GM19463 (cell line): ENCODE results near the gene ZNF444.
"Not testable (repeated sequence)": the region's sequence is repeated elsewhere in the genome, so short reads cannot be mapped to it uniquely, and the experiment has no call there.

Experiments
- ATAC-seq: cut with Tn5 transposase; IDR thresholded peaks from one replicate; pipeline ENCODE4 v1.9.1; 2021; ENCODE audit warnings: mild to moderate bottlenecking, moderate library complexity; ENCODE audit not compliant: unreplicated experiment

ZNF444 gene

DNA sequence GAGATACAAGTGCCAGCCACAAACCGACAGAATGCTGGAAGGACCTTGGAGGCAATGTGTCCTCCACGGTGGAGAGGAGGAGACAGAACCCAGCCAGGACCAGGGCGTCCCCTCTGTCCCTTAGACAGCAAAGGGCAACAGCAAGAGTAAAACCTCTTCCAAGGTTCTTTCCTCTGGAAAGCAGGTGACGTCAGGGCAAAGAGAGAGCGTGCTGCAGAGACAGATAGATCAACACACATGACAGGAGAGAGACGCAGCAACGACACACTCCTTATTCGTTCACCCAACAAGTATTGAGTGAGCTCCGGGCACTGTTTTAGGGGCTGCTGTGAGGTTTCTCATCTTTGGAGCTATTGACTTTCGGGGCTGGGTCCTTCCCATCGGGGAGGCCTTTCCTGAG, 33.5 kb downstream of the ZNF444 start:
- ATAC-seq, result no peak

DNA sequence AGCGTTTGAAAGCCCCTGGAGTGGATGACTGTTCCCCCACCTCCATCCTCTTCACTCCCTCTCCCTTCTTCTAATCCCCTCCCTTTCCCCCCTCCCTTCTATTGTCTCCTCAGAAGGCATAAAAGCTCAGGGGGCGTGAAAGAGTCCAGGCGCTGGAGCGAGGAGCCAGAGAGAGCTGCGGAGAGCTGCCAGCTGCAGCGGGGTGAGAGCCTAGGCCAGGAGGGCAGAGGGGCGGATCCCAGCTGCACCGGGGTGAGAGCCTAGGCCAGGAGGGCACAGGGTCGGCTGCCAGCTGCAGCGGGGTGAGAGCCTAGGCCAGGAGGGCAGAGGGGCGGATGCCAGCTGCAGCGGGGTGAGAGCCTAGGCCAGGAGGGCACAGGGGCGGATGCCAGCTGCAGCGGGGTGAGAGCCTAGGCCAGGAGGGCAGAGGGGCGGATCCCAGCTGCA, 34.8 kb downstream of the ZNF444 start, which contains the start of gene GALP:
GALP (plus strand) TSS at position 148 of the 447 bp plus-strand sequence. CDS start 1,101 bp downstream, outside the sequence.
- not testable (repeated sequence) for ATAC-seq

DNA sequence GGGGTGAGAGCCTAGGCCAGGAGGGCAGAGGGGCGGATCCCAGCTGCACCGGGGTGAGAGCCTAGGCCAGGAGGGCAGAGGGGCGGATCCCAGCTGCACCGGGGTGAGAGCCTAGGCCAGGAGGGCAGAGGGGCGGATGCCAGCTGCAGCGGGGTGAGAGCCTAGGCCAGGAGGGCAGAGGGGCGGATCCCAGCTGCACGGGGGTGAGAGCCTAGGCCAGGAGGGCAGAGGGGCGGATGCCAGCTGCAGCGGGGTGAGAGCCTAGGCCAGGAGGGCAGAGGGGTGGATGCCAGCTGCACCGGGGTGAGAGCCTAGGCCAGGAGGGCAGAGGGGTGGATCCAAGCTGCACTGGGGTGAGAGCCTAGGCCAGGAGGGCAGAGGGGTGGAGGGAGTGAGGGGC, 35.2 kb downstream of the ZNF444 start:
- ATAC-seq, result not testable (repeated sequence)

DNA sequence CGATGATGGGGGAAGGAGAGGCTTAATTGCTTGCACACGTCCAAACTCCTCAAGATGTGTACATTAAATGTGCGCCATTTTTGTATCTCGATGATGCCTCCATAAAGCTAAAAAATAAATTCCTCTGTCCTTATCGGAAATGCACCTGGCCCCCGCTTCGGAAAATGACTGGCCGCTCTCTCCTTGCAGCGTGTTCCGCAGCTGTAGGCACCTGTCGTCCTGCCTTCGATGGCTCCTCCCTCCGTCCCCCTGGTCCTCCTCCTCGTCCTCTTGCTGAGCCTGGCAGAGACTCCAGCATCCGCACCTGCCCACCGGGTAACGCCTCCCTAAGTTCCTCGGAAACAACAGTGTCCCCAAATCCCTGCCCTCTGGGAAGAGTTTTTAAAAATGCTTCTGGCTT, 35.8 kb downstream of the ZNF444 start:
- ATAC-seq, result no peak

DNA sequence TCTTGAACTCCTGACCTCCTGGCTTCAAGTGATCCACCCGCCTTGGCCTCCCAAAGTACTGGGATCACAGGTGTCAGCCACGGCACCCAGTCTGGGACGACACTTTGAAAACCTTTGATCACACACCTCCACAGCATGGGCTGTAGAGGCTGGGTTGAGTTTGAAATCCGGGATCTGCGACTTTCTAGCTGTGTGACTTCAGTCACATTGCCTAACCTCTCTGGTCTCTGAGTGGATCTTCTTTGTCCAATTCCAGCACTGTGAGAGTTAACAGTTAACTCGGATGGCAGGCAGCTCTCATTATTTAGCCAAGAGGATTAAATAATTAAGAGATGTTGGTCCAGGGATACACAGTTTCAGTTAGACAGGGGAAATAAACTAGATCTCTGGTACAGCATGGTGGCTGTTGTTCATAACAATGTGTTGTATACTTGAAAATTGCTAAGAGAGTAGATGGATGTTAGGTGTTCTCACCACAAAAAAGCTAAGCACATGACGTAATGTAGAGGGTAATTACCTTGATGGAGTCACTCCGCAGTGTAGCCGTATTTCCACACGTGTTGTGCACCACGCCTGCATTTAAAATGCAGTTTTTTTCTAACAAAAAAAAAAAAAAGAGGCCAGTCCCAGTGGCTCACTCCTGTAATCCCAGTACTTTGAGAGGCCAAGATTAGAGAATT, 36.6 kb downstream of the ZNF444 start:
- no peak for ATAC-seq

DNA sequence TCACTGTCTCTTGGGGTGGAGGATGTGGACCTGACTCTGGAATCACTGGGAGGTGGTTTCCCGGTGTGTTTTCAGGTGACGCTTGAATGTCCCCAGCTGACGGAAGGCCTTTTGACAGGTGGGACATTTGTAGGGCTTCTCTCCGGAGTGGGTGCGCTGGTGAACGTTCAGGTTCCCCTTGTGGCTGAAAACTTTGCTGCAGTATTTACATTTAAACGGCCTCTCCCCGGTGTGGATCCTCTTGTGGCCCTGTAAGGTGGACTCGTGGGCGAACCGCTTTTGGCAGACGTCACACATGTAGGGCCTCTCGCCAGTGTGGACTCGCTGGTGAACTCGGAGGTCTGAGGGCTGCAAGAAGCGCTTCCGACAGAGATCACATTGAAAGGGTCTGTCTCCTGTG, 48.7 kb downstream of the ZNF444 start:
- ATAC-seq, result no peak

DNA sequence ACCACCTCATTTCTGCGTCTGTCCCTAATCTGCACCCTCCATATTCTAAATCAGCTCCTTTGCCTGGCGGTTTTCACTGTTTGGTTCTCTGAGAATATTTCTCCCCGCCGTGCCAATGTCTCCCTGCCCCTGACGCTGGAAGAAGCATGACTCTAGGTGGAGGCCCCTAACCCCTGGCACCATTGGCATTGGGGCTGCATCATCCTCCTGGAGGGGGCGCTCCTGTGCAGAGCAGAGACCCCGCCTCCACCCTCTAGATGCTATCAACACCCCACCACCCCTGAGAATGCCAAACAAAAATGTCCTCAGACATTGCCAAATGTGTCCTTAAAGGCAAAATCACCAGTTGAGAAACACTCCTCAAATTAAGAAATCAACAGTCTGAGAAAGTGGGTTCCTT, 50.0 kb downstream of the ZNF444 start:
- ATAC-seq, result no peak

DNA sequence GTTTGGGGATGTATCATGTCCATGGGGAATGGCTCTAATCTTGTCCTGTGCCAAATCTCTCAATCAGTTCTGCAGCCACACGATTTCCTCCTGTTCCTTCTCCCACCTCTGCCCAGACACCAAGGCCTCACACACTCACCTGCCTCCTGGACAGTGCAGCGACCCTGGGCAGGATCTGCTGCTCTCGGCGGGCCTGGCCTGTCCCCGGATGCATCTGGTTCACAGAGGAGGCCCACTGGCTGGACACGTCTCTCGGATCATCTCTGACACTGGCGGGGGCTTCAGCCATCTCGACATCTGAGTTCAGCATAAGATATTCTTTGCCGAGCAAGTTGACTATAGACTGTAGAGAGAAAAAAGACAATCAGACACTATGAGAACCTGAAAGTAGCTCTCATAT, 50.6 kb downstream of the ZNF444 start:
- no peak for ATAC-seq

DNA sequence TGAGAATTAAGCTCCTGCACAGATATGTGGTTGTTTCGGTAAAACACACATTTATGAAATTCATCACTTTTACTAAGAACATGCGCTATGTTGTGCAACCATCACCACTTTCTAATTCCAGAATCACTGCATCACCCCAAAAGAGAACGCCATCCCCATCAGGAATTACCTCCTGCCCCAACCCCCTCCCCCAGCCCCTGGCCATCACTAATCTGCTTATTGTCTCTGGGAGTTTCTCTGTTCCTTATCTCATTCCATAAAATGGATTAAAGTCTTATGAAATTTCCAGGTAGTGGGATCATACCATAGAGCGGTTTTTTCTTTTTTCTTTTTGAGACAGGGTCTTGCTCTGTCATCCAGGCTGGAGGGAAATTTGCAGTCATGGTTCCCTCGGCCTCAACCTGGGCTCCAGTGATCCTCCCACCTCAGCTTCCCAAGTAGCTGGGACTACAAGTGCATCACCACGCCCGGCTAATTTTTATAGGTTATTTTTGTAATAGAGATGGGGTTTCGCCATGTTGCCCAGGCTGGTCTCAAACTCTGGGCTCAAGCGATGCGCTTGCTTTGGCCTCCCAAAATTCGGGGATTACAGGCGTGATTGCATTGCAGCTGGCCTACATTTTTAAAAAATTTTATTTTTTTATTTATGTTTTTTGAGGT, 53.0 kb downstream of the ZNF444 start:
- ATAC-seq, result no peak

DNA sequence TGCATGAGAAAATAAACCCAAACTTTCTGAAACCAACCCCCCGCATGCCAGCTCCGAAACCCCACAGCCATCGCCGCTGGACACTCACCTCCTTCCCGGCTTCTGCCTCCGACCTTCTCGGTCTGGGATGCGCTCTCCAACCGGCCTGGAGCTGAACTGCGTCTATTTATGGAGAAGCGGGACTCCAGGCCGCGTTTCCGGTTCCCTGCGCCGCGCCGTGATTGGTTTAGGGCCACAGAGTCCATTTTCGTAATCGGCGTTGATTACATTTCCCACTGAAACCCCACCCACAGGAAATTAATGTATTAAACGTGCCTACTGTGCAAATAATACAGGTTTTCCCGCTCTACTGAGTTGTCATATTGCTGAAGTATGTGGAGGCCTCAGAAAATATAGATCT, 56.6 kb downstream of the ZNF444 start, which contains the start of gene ZSCAN5B:
ZSCAN5B (minus strand) TSS at position 138 of the 400 bp plus-strand sequence. CDS start 4,731 bp downstream, outside the sequence.
- ATAC-seq, result not testable (repeated sequence)

DNA sequence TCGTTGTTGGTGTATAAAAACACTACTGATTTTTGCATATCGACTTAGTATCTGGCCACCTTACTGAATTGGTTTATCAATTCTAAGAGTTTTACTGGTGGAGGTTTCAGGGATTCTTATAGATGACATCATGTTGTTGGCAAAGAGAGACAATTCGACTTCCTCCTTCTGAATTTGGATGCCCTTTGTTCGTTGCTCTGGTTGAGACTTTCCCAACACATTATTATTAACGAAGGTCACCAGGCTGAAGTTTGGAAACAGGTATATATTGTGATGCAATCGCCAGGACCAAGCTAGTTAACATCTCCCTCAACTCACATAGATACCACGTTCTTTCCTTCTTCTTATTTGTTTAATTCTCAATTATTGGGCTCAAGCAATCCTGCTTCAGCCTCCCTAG, 58.6 kb downstream of the ZNF444 start:
- no peak for ATAC-seq

DNA sequence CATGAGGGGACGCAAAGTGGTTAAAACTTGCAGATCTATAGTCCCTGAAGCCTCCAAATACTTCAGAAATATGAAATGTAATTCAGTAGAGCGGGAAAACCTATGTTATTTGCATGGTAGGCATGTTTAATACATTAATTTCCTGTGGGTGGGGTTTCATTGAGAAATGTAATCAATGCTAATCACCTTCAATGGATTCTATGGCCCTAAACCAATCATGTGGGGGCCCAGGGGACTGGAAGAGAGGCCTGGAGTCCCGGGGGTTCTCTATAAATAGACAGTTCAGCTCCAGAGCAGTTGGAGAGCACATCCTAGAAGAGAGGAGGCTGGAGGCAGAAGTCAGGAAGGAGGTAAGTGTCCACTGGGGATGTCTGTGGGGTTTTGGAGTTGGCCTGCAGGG, 60.9 kb downstream of the ZNF444 start, which contains the start of gene ZSCAN5C:
ZSCAN5C (plus strand) TSS at position 301 of the 400 bp plus-strand sequence. CDS start 3,641 bp downstream, outside the sequence.
- no peak for ATAC-seq

DNA sequence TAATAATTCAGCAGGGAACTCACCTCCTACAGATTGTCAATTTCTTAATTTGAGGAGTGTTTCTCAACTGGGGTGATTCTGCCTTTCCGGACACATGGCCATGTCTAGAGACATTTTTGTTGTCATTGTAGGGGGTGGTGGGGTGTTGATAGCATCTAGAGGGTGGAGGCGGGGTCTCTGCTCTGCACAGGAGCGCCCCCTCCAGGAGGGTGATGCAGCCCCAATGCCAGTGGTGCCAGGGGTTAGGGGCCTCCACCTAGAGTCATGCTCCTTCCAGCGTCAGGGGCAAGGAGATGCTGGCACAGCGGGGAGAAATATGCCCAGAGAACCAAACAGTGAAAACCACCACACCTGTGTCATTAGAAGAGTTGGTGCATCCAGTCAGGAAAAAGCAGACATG, 66.5 kb downstream of the ZNF444 start:
- not testable (repeated sequence) for ATAC-seq

DNA sequence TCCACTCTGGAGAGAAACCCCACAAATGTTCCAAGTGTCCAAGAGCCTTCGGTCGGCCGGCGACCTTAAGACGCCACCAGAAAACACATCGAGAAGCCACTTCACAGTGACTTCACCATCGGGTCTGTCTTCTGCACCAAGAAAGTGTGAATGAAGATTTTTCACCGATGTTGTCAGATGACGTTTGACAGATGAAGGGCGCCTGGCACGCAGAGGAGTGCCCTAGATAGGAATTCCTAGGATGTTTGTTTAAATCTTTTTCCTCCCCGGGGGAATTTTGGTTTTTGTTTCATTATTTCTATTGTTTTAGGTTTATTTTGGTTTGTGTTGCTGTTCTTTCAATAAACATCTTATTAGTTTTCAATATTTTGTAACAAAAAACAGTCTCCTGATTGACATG, 68.0 kb downstream of the ZNF444 start:
- no peak for ATAC-seq

DNA sequence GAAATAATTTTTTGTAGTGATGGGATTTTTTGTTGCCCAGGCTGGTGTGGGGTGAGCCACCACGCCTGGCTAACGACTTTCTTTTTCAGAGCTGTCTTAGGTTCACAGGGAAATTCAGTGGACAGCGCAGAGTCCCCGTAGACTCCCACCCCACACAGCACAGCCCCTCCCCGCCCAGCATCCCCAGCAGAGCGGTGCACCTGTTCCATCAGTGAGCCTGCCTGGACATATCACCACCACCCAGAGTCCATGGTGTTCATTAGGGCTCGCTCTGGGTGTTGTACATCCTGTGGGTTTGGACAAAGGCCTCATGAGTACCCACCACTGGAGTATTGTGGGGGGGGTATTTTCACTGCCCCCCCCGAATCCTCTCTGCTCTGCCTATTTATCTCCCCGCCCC, 68.9 kb downstream of the ZNF444 start:
- not testable (repeated sequence) for ATAC-seq
